ENCODE results near the gene TMEM117. TPM values are rescaled to one million over a fixed set of nuclear protein-coding genes. Genes with fewer than 3 reads are reported as not detected.
A peak's percentile ranks its signal among the peaks of the same experiment; 100 is the strongest.
"Not testable (repeated sequence)": the region's sequence is repeated elsewhere in the genome, so short reads cannot be mapped to it uniquely, and the experiment has no call there.

Gene TMEM117
- total RNA-seq, 1 donor from 2014 or later: 7.1 TPM

DNA sequence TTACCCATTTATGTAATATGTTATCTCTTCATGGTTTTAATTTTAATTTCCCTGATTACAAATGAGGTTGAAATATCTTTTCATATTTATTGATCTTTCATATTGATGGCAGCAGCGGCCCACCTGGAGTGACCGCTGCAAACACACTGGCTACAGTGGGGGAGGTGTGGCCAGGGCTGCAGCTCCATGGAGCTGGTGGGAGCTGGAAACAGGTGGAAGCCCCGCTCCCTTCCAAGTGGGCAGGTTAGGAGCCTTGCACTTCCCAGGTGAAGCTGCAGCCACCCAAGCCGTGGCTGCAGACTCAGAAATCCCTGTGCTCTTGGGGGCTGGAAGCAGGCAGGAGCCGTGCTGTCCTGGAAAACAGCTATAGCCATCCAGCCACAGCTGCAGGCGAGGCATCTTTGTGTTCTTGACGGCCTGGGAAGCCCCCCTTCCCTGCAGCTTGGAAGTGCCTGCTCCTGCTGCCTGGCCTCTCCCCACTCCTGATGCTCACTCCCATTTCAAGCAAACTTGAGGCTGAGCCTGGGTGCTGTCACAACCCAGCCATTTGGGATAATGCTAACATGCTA lies 201.1 kb downstream of the TMEM117 start:
- ATAC-seq: no peak
- intact Hi-C loops (cut with DNase I): no loop called here
- DNase-seq (ENCODE audit: missing footprints): no peak

GRCh38 chr12:44038411-44038810 lies 202.5 kb downstream of the TMEM117 start:
- intact Hi-C loops (cut with DNase I): no loop called here
- DNase-seq (ENCODE audit: missing footprints) (no peak), ATAC-seq (peak; percentile 26)

- ATAC-seq; DNase-seq (ENCODE audit: missing footprints); intact Hi-C loops (cut with DNase I): not testable (repeated sequence)
These were observed 208.6 kb downstream of the TMEM117 start for GRCh38 chr12:44044491-44044890.

- no peak for DNase-seq (ENCODE audit: missing footprints)
- intact Hi-C loops (cut with DNase I): no loop called here
- no peak for ATAC-seq
These were observed 211.0 kb downstream of the TMEM117 start for GRCh38 chr12:44046732-44047417.

DNA sequence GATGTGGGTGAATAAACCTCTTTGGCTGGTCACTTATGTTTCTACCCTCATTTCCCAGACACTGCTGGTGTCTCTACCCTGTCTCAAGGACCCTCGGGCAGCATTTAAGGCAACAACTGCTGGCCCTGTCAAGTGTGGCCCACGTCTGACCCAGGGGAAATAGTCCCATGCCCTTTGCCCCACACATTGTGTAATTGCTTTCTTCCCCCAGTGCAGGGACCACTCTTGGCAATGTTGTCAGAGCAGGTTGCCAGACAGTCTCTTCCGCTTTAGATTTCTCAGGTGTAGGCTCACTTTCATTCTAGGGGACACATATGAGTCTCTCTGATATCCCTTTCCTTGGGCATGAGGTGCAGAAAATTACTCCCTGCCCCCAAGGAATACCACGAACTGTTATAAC lies 216.7 kb downstream of the TMEM117 start:
- intact Hi-C loops (cut with DNase I): no loop called here
- no peak for ATAC-seq
- DNase-seq (ENCODE audit: missing footprints): no peak

DNA sequence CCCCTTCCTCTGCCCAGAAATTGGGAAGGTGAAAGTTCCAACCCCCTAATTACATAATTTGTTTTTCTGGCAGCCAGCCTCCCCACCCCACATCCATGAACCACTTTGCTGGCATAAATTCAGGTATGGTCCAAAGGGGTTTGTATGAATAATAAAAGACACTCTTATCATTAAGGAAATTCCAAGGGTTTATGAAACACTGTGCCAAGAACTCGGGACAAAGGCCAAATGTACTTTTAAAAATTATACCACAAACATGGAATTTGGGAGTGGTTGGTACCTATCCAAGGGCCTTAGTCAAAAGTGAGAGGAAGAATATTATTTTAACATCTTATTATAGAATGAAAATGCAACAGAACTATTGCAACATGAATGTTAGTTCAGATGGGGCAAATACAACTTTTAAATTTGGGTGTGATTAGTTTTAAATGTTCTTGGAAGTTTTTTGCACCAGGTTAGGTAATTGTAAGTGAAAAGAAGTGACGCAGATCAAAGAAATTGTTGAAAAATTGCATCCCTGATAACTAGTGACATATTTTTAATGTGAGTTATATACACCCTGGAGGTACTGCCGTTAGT lies 217.8 kb downstream of the TMEM117 start:
- DNase-seq (ENCODE audit: missing footprints): no peak
- peak; percentile 37 for ATAC-seq

DNA sequence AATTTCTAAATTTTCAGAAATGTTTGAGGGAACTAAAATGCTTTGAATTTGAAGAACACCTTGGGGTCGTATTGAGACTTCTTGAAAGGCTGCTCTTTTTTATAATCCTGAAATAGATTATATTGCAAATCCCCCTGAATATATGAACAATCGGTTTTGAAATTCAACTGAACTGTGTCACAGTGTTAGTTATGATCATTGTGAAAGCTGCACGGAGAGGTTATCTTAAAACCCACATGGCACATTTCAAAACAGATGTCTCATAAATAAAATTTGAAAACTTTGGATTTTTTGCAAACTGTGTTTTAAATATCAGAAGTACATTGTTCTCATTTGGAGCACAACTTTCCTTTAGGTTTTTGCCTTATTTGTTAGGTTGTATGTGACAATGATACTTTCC lies 218.4 kb downstream of the TMEM117 start:
- no peak for ATAC-seq
- DNase-seq (ENCODE audit: missing footprints): no peak
- intact Hi-C loops (cut with DNase I): no loop called here

More for the DNA sequence above, 217.8 kb downstream of the TMEM117 start:
- intact Hi-C loops (cut with DNase I): no loop called here

DNA sequence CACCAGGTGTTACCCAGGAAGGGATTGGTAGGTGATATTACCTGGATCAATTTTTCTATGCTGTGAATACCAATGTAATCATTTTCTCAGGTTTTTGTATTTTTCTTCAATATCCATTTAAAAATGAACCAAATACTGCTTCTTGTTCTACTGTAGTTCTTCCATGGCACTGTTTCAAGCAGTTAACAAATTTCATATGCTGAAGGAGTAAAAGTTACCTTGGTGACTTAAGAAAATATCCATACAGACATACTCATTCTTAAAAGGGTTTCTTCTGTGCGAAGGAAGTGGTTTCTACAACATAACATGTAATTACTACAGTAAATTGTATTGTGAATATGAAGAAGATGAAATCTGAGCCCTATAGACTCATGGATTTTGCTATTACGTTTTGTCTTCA lies 222.5 kb downstream of the TMEM117 start:
- DNase-seq (ENCODE audit: missing footprints): no peak
- ATAC-seq: no peak
- intact Hi-C loops (cut with DNase I): no loop called here

- ATAC-seq: no peak
- DNase-seq (ENCODE audit: missing footprints): no peak
- intact Hi-C loops (cut with DNase I): no loop called here
These were observed 223.6 kb downstream of the TMEM117 start for GRCh38 chr12:44059476-44059875.

DNA sequence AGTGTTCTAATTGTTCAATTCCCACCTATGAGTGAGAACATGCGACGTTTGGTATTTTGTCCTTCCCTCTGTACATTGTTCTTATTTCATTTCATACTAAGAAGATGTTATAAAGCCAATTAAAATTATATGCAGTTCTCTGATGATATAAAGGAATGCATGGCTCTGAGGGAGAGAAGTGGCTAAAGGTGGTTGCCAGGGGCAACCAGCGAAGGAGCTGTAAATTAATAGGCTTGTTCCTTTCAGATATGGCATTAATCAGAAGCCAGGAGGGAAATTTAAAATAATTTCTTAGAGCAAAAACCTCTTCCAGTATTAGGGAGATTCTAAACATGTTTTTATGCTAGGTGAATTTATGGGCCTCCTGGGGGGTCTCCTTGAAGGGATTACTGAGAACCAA lies 227.8 kb downstream of the TMEM117 start:
- ATAC-seq (no peak), DNase-seq (ENCODE audit: missing footprints) (no peak)
- intact Hi-C loops (cut with DNase I): no loop called here

DNA sequence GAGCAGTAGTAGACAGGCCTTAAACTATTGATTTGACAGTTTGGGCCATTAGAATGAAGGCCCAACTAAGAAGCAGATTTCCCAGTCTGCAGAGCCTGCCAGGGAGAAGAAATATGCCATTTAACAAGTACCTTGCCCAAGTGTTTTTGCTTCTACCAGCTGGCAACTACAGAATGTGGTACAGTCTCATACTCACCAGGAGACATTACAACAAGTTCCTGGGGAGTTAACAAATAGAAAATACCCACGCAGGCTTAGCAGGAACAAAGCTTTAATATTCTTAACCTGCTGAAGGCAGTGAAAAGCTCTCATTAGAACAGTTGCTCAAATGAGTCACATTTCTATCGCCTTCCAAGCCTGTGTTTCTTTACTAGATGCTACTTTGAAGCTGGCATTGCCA lies 241.0 kb downstream of the TMEM117 start:
- intact Hi-C loops (cut with DNase I): no loop called here
- ATAC-seq (no peak), DNase-seq (ENCODE audit: missing footprints) (no peak)

- no peak for ATAC-seq
- no peak for DNase-seq (ENCODE audit: missing footprints)
- intact Hi-C loops (cut with DNase I): no loop called here
These were observed 241.4 kb downstream of the TMEM117 start for GRCh38 chr12:44077294-44077693.

DNA sequence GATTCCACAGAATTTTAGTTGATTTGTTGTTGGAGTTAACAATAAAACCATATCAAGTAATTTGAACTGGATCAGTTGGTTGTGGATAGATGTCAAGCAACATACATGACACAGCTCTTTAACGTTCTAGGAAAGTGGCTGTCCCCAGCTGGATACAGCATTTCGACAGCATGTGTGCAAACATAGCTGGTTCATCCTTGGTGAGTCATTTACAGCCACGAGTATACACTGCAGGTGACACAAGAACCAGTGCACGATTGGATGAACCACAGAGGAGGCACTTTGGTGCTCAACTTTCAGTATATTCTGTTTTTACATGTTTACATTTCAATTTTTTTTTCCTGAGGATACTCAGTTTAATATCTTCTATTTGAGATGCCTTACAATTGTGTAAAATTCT lies 242.4 kb downstream of the TMEM117 start:
- intact Hi-C loops (cut with DNase I): no loop called here
- ATAC-seq (no peak), DNase-seq (ENCODE audit: missing footprints) (no peak)

DNA sequence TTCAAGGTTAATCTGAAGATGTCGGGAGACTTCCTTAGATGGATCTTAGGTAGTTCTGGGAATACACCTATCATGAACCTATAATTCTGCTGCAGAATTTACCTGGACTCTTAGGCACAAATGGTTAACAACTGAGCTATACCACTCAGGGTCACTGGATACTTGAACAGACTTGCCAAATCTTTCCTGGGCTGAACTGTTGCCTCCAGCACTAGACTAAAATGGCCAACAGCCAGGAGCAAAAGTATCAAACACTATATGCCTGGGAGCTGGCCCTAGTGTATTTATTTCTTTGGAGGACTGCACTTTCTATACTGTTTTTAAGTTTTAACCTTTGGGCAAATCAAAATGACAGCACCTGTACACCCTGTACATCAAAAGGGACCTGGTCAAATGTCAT lies 252.8 kb downstream of the TMEM117 start:
- no peak for DNase-seq (ENCODE audit: missing footprints)
- peak; percentile 62 for ATAC-seq
- intact Hi-C loops (cut with DNase I): no loop called here

DNA sequence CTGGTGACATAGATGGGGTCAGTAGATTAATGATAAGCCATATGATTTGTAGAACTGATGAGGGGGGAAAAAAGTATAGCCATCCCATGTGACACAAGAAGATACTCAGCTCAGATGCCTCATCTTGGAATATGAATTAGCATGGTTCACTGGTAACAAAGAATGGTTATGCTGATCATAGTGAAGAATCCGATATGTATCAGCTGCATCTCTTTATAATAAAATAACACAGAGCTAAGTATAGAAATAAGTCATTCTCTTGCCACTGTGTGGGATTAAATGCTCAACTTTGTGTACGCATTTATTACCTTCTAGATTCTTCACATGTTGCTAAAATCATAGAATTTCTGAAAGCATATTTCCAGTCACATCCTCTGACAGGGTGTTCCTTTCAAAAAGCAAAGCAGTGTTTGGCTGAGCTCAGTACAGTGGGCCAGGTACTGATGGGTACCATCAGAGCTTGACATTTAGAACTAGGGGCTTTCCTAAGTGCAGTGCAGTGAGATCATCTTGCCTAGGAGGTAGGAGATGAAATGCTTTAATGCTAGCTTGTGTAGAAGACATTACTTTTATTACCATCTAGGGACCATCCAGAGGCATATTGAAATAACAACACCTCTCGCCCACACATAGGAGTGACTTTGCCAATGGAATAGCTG lies 256.2 kb downstream of the TMEM117 start:
- intact Hi-C loops (cut with DNase I): no loop called here
- no peak for ATAC-seq
- DNase-seq (ENCODE audit: missing footprints): no peak

DNA sequence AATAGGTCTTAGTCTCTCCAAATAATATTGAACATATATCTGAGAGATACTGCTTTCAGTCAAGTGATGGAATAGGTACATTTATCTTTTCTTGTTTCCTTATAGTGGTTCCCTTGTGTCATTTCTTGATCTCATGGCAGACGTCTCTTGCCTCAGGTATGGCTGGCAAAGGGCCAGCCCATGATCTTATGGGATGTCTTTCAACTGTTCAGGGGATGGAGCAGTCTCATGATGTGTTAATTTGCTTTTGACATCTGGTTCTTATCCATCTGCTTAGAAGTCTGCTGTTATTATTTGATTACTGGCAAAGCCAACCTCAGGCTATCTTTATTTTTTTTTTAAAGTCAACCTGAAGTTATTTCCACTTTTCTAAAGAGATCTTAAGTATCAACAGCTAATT lies 262.9 kb downstream of the TMEM117 start:
- DNase-seq (ENCODE audit: missing footprints) (no peak), ATAC-seq (no peak)
- intact Hi-C loops (cut with DNase I): no loop called here

DNA sequence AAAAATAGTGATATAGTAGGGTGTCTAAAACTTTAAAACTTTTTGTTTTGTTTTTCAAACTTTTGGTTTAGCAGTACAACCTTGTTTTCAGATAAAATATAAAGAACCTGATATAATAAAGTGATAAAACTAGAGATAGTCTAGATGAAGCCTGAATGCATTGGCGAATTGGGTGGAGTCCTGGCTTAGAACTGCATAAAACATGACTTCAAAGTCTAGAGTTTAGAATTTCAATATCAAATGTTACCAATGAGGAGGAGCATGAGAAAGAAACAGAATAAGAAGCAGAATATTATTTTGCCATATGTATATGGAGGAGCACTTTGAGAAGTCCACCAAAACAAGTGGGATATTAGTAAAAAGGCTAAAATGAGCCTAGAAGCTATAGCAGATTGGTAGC lies 263.6 kb downstream of the TMEM117 start:
- DNase-seq (ENCODE audit: missing footprints): no peak
- ATAC-seq: no peak
- intact Hi-C loops (cut with DNase I): no loop called here

DNA sequence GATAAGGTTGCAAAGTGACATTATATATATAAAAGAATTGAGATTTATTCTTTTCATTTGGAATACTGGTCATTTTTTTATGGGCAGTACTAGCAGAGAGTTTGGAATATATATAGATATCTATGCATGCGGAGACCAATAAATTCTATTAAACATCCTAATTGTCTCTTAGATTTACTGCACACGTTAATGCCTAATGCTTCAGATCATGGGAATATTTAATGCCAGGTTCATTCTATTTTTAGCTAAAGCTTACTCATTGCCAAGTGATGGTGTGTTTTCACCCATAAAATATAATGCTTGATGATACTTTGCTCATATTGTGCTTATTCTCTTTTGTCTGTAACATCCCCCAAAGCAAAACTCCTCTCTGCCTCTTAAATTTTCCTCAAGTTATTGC lies 264.4 kb downstream of the TMEM117 start:
- intact Hi-C loops (cut with DNase I): no loop called here
- DNase-seq (ENCODE audit: missing footprints) (no peak), ATAC-seq (no peak)

GRCh38 chr12:44101475-44101874 lies 265.6 kb downstream of the TMEM117 start:
- ATAC-seq (no peak), DNase-seq (ENCODE audit: missing footprints) (no peak)
- intact Hi-C loops (cut with DNase I): no loop called here

DNA sequence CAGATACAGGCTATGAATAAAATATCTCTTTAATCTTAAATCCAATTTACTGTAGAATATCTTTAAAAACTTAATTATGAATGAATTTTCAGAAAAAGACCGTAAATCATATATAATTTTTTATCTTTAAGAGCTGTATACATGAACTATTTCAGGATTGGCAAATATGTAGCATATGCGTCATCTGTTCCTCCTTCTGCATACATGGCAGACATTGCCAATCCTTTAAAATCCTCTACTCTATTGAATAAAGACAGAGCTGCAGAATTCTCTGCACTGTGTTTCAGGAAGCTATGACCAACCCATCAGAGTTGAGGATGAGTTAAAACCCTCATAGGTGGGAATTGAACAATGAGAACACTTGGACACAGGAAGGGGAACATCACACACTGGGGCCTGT lies 279.0 kb downstream of the TMEM117 start:
- no peak for DNase-seq (ENCODE audit: missing footprints)
- ATAC-seq: no peak
- intact Hi-C loops (cut with DNase I): no loop called here

Measured in Right ventricle myocardium inferior (tissue), 1 donor.